IPS-NIHi7 (cell line): ENCODE data around the gene CNTRL.
"Not testable (repeated sequence)": the region's sequence is repeated elsewhere in the genome, so short reads cannot be mapped to it uniquely, and the experiment has no call there.

Experiments
- DNase-seq: peaks from one replicate; pipeline ENCODE4 v3.0.0; 2012; ENCODE audit warnings: mixed read lengths; ENCODE audit errors: extremely low spot score

CNTRL gene

DNA sequence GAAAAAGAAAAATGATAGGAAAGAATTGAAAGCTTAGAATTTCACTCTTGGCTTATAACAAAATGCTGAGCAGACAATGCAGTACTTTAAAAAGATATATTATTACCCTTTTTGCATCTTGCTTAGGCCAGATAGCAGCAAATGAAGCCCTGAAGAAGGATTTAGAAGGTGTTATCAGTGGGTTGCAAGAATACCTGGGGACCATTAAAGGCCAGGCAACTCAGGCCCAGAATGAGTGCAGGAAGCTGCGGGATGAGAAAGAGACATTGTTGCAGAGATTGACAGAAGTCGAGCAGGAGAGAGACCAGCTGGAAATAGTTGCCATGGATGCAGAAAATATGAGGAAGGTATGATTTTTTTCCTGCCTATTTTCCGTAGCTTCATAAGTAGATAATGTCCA lies 50.8 kb downstream of the CNTRL start:
- DNase-seq: no peak

DNA sequence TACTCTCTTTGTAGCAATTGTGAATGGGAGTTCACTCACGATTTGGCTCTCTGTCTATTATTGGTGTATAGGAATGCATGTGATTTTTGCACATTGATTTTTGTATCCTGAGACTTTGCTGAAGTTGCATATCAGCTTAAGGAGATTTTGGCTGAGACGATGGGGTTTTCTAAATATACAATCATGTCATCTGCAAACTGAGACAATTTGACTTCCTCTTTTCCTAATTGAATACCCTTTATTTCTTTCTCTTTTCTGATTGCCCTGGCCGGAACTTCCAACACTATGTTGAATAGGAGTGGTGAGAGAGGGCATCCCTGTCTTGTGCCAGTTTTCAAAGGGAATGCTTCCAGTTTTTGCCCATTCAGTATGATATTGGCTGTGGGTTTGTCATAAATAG lies 54.6 kb downstream of the CNTRL start:
- not testable (repeated sequence) for DNase-seq

DNA sequence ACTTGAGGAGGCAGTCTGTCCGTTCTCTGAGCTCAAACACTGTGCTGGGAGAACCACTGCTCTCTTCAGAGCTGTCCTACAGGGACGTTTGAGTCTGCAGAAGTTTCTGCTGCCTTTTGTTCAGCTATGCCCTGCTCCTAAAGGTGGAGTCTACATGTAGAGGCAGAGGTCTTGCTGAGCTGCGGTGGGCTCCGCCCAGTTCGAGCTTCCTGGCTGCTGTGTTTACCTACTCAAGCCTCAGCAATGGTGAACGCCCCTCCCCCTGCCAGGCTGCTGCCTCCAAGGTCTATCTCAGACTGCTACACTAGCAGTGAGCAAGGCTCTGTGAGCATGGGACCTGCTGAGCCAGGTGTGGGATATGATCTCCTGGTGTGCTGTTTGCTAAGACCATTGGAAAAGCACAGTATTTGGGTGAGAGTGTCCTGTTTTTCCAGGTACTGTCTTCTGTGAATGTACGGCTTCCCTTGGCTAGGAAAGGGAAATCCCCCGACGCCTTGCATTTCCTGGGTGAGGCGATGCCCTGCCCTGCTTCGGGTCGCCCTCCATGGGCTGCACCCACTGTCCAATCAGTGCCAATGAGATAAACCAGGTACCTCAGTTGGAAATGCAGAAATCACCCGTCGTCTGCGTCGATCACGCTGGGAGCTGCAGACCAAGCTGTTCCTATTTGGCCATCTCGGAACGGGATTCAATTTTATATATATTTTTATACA lies 58.5 kb downstream of the CNTRL start:
- peak; percentile 20 for DNase-seq

DNA sequence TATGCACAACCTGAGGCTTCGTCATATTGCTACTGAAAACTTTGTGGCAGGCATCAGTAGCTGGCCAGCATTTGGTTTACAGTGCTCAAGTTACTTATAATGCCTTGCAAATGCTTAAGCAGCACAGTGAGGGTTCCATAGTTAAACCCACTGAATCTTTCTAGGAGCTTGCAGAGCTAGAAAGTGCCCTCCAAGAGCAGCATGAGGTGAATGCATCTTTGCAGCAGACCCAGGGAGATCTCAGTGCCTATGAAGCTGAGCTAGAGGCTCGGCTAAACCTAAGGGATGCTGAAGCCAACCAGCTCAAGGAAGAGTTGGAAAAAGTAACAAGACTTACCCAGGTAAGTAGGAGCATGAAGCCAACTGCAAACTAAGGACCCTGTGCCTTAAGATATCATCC lies 60.9 kb downstream of the CNTRL start:
- no peak for DNase-seq

DNA sequence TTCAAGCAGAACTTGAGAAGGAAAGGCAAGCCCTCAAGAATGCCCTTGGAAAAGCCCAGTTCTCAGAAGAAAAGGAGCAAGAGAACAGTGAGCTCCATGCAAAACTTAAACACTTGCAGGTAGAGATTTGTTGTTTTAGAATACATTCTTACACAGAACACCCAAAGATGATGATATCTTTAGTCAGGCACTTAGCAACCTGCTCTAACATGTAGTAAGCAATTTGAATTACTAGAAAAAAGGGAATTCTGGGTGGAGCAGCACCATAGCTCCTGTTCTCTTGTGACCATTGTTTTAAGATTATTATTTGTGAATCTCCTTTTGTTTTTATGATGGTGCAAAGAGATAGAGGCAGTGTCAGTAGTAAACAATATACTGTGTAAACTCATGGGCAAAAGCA lies 63.8 kb downstream of the CNTRL start:
- DNase-seq: no peak

DNA sequence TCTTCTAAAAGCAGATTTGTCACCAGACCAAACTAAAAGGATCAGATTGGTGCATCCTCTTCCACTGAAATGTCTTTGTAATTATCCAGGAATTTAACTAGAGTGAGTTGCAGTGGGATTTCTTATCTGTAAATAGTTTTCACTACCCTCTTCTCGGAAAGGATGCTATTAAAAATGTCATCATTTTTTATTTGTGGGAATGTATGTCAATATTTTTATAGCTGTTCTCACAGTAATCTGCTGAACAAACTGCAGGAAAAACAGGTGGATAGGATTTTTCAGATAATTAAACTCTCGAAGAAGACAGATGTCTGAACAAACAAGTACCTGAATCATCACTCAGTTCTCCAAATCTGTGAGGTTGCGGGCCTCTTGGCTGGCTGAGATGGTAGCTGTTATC lies 64.2 kb downstream of the CNTRL start:
- no peak for DNase-seq

DNA sequence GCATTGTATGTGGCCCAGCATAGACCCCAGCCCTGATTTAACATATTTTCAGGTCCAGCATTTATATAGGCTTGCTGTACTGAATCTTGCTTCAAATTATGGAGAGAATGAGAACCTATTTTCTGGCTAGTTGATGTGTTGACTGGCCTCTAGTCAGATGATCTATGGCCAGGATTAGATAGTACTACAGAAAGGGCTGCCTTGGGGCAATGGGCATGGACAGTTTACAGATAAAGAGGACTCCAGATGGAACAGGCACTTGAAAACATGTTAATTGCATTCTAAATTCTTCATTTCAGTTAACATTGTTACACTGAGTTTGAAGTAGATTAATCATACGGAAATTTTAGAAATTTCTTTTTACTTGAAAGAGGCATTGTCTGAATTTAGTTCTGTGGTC lies 65.4 kb downstream of the CNTRL start:
- no peak for DNase-seq

DNA sequence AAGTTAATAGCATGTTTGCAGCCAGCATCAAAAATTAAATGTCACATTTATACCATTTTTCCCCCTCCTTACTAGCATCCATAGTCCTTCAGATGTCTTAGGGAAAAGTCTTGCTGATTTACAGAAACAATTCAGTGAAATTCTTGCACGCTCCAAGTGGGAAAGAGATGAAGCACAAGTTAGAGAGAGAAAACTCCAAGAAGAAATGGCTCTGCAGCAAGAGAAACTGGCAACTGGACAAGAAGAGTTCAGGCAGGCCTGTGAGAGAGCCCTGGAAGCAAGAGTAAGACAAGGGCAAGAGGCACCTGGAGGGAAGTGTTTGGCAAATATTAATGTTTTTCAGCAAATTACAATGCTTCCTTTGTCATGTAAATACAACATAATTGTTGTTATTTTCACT lies 66.6 kb downstream of the CNTRL start:
- no peak for DNase-seq

DNA sequence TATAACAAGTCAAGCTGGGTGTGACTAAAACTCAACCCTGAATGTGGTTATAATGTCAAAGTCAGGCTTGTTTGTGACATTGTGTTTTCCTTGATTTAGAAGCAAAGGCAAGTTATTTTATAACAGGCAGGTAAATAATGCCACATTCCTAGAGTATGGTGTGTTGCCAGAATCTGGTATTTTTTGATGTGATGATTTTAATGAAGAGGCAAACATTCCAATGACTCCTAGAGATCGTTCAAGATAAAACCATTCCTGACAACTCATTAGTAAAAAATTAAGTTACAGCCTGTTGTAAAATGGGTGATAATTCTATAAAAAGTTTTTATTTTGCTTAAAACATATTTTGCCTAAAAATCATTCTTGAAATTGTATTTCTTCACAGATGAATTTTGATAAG lies 67.0 kb downstream of the CNTRL start:
- no peak for DNase-seq

DNA sequence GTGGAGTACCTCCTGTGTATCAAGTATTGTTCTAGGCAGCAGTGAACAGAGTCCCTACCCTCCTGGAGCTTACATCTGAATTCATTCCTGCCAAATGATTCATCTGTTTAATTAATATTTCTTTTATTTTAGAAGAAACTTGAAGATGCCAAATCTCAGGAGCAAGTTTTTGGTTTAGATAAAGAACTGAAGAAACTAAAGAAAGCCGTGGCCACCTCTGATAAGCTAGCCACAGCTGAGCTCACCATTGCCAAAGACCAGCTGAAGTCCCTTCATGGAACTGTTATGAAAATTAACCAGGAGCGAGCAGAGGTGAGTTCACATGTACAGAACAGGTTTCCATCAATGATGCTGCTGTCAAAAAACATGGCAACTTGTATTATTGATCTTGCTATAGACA lies 69.0 kb downstream of the CNTRL start:
- DNase-seq: no peak

DNA sequence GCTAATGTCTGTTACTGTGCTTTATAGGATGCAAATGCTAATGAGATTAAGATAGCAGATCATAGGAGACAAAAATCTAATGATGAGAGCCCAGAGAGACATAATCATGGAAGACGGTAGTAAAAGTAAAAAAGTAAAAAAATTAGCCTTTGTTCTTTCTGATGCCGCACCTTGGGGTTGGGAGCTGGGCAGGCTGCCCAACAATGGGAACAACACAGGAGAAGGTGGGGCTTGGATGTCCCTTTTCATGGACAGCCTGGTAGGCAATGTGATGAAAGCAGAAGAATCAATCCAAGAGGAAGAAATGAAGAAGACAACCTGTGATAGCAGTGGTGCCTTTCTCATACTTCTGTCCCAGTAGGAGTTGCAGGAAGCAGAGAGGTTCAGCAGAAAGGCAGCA lies 69.7 kb downstream of the CNTRL start:
- no peak for DNase-seq

DNA sequence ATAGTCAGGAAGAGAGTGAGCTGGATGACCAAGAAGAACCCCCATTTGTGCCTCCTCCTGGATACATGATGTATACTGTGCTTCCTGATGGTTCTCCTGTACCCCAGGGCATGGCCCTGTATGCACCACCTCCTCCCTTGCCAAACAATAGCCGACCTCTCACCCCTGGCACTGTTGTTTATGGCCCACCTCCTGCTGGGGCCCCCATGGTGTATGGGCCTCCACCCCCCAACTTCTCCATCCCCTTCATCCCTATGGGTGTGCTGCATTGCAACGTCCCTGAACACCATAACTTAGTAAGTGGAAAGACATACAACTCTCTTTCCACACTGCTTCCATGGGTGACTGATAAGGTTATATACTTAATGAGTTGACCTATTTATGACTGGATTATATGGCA lies 75.4 kb downstream of the CNTRL start:
- DNase-seq: no peak

DNA sequence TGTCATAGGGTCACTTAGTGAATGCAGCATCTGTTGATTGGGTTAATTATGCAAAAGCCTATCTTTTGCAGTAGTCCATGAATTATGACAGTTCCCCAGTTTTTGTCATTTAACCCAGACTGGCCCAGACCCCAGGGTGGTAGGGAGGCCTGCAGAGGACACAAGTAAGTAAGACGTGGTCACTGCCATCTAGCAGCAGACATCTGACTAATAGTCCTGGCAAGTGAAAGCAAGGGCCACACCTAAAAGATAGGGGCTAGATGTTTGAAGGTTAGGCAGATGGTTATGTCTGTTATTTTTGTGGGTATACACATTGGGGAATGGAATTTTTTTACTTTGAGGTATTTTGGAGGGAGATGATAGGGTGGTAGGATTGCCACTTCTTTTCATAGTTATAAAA lies 78.9 kb downstream of the CNTRL start:
- no peak for DNase-seq

DNA sequence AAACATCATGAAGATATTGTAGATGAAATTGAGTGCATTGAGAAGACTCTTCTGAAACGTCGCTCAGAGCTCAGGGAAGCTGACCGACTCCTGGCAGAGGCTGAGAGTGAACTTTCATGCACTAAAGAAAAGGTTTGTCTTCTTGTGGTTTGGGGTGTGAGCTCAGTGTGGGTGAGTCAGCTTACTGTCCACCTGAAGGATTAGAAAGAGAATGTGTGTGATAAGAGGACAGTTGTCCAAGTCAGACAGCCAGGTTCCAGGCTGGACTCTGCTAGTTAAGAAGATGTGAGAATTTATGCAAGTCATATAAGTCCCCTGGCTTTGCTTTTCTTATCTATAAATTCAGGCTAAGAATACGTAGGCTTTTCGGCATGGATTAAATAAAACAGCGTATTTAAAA lies 80.0 kb downstream of the CNTRL start:
- no peak for DNase-seq

DNA sequence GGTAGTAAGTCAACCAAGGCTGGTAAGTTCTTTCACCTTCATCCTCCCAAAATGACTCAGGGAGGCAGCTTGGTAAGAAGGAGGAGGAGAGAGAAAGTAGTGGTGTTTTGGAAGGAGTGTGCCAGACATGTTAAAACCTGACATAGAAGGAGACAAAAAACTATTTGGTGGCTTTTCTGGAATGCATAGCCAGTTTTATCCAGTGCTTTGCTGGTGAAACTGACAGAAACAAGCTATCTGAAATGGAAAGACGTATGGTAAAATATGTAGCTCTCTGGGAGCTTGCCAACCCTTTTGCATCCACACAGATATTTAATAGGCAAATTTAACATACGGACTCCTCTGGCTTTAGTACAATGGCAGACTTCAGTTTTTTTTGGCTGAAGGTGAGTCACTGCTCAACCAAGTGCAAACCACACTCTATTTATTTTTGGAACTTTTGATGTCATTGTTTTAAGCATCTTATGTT lies 81.5 kb downstream of the CNTRL start:
- DNase-seq: no peak

DNA sequence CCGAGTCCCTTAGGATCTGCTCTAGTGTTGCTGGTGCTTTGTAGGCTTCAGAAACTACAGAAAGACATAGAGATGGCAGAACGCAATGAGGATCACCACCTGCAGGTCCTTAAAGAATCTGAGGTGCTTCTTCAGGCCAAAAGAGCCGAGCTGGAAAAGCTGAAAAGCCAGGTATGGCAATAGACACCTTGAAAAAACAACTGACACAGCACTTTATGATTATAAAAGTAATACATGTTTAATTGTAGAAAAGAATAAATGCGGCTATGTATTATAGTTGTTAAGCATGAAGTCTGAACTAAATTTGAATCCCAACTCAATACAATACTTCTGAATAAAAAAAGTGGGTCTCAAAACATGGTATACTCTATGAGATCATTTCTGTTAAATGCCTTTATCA lies 83.2 kb downstream of the CNTRL start:
- no peak for DNase-seq

DNA sequence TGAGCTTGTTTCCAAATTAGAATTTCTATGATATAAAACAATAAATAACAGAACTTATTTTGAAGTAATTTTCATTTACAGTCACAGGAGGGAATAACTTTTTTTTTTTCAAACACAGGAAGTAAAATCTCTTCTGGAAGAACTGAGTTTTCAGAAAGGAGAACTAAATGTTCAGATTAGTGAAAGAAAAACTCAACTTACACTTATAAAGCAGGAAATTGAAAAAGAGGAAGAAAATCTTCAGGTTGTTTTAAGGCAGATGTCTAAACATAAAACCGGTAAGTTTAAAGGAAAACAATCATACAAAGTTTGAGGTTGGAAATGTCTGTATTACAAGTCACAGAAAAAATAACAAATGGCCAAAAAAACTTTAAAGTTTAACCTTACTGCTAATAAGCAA lies 85.3 kb downstream of the CNTRL start:
- no peak for DNase-seq

DNA sequence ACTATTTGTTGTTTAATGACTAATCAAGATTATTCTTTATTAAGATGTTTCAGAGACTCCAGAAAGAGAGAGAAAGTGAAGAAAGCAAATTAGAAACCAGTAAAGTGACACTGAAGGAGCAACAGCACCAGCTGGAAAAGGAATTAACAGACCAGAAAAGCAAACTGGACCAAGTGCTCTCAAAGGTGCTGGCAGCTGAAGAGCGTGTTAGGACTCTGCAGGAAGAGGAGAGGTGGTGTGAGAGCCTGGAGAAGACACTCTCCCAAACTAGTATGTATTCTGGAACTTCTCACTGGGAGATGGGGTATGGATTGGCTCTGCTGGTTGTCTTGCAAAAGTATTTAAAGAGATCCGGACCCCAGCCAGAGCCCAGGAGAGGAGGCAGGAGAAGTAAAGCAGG lies 93.3 kb downstream of the CNTRL start:
- no peak for DNase-seq

DNA sequence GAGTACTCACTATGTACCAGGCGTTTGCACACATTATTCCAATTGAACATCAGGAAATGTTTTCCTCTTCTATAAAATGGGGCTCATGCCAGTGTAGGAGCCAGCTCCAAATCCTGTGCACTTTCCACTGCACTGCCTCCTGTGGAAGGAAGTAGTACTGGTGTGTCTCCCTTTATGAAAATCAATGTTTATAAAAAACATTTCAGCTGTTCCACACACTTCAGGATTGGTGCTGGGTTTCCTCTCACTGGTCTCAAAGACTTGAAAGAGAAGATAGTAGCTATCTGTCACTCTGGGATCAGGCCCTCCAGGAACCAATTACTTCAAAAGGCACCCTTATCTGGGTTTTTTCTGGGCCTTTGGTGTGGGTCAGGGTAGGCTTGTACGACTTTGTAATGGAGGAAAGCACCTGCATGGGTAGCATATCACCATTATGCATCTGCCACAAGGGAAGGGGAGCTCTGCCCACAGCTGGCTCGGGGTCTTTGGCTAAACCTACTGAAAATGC lies 94.4 kb downstream of the CNTRL start:
- no peak for DNase-seq

DNA sequence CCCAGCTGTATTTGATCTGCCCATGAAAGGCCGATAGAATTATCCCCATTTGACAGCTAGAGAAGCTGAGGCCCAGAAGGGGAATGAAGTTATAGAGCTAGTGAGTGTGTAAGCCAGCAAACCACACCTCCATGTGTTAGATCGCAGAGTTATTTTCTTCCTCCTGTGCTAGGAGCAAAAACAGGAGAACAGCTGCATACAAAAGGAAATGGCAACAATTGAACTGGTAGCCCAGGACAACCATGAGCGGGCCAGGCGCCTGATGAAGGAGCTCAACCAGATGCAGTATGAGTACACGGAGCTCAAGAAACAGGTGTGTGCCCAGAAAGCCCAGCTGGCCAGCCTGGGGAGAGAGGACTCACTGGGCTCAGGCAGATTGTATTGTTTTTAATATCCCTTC lies 96.5 kb downstream of the CNTRL start:
- DNase-seq: no peak

DNA sequence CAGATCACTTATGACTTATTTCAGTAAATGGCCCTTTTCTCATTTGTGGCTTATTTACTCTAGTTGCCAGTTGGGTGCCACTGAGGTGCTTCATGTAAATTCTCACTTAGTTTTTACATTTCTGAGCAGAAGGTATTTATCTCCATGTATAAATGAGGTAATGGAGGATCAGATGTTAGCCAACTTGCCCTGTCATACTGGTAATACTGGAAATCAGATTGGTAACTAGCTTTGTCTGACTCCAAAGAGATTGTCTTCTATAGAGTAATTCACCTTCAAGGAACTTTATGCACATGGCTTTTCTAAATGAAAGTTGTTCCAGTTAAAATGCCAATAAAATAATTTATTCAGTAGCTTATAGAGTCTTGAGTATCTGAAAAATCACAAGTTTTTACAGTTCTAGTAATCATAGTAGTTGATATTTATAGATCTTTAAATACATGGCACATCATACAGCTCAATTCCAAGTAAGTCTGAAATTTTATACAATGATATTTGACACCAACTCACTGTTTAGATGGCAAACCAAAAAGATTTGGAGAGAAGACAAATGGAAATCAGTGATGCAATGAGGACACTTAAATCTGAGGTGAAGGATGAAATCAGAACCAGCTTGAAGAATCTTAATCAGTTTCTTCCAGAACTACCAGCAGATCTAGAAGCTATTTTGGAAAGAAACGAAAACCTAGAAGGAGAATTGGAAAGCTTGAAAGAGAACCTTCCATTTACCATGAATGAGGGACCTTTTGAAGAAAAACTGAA lies 98.2 kb downstream of the CNTRL start:
- DNase-seq: no peak

DNA sequence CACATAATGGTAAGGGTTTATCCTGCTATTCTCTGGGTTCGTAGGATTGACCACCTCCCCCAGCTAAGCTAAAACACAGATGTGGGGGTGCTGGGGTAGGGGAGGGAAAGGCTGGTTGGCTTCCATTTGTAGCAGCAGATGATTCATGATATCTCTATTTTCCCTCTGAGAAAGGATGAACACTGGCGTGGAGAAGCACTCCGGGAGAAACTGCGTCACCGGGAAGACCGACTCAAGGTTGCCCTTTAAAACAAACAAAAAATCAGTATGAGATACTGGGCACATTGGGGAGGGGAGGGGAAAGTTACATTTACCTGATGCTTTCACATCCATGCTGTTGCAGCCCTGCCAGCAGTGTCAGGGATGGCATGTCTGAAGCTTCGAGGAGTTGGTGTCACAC lies 98.7 kb downstream of the CNTRL start:
- no peak for DNase-seq

DNA sequence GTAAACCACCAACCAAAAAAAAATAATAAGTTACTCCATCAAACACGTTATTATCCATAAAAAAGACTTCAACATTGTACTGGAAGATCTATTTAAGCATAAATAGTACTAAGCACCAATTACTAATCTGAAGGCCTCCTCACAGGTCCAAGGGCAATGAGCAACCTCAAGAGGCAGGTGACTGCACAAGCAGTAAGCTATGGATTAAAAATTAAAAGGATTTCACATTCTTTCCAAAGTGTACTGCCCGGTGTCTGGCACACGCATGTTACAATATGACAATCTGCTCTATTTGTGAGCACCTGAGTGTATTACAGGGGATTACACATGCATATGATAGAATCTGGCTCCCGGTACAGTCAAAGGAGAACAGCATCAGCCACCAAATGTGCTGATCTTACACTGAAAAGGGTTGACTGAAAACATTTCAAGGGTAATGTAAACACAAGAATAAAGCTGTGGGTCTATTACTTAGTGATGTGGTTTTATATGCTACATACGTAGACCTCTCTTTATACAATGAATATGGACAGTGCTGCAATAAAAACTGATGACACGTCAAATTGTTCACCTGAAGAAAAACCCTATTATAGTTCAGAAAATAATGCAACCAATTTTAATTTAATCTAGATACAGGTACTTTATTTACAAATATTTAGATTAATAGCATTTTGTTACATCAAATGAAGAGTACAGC lies 104.1 kb downstream of the CNTRL start:
- no peak for DNase-seq
